Activated B cell treated with CpG ODN at 0.5 μM for 24 hours (primary cell): ENCODE measurements around the gene NDE1. TPM values are rescaled to one million over a fixed set of nuclear protein-coding genes. Genes with fewer than 3 reads are reported as not detected.

ENCODE experiments used
- ATAC-seq: fragments of 200-7000 bp; cut with Tn5 transposase; one replicate; pipeline ENCODE4 v1.10.0; 2021; ENCODE audit warnings: low read depth, mild to moderate bottlenecking, moderate library complexity
- CTCF ChIA-PET: fragments of 350-600 bp; sonication (Branson Sonifier 250); formaldehyde crosslinking; loops from one replicate; lab custom pipeline; 2021; ENCODE audit warnings: antibody characterized with exemption; lab: Charles Lee
- POLR2A ChIA-PET: fragments of 350-600 bp; sonication (Branson Sonifier 250); formaldehyde crosslinking; loops from one replicate; lab custom pipeline; 2021; ENCODE audit warnings: antibody characterized with exemption; lab: Charles Lee
- DNase-seq: peaks from one replicate; pipeline ENCODE4 v3.0.0; 2022
- H3K27ac Mint-ChIP-seq: one replicate; pipeline ENCODE4 v1.8.0; 2020; ENCODE audit warnings: mixed read lengths
- H3K27me3 Mint-ChIP-seq: one replicate; pipeline ENCODE4 v1.8.0; 2021; ENCODE audit warnings: mixed read lengths
- H3K36me3 Mint-ChIP-seq: one replicate; pipeline ENCODE4 v1.8.0; 2021; ENCODE audit warnings: low read depth, mixed read lengths
- H3K4me1 Mint-ChIP-seq: one replicate; pipeline ENCODE4 v1.8.0; 2021; ENCODE audit warnings: mixed read lengths
- H3K4me3 Mint-ChIP-seq: one replicate; pipeline ENCODE4 v1.8.0; 2020; ENCODE audit warnings: mild to moderate bottlenecking, mixed read lengths
- H3K9me3 Mint-ChIP-seq: one replicate; pipeline ENCODE4 v1.8.0; 2020; ENCODE audit warnings: mixed read lengths
- CTCF ChIP-seq: fragments of 200-600 bp; IDR thresholded peaks from one replicate; pipeline ENCODE4 v1.8.0; 2022; ENCODE audit warnings: antibody characterized with exemption, mild to moderate bottlenecking
- intact Hi-C: fragments of 100-400 bp; cut with micrococcal nuclease; formaldehyde crosslinking; loops from one replicate; pipeline ENCODE4 v1.15.1; 2024
- total RNA-seq: library from RNA; stranded (reverse); gene quantifications from 2 replicates; pipeline ENCODE4 v1.2.3, GENCODE V29; 2022

Gene NDE1
- total RNA-seq, 1 donor from 2014 or later: 163 TPM

GRCh38 chr16:15704545-15704987, 54.5 kb downstream of the NDE1 start:
- TF ChIP-seq CTCF: peak; percentile 47
- no peaks in the 10 kb centered on the region for H3K9me3 Mint-ChIP-seq
- H3K27ac Mint-ChIP-seq: no peak overlapping the region
- DNase-seq (peak; percentile 53), ATAC-seq (peak; percentile 78)
- peaks cover 87% of the 10 kb centered on the region for H3K36me3 Mint-ChIP-seq
- H3K4me3 Mint-ChIP-seq: no peak overlapping the region
- H3K4me1 Mint-ChIP-seq: peaks cover 5% of the 10 kb centered on the region
- intact Hi-C loops: loop anchor here (1.0 to 5.0 kb wide), 2 partner anchors 277 to 493 kb away; no protein-coding TSS in a partner anchor
- ChIA-PET POLR2A (no interaction called here), CTCF (interaction anchor here (0.7 to 1.3 kb wide), 5 partner anchors 9 to 278 kb away, joined by 3 to 9 read pairs (median 3); no protein-coding TSS in a partner anchor)
- H3K27me3 Mint-ChIP-seq: no peaks in the 10 kb centered on the region

- peaks cover 86% of the 10 kb centered on the region for H3K36me3 Mint-ChIP-seq
- ATAC-seq: no peak
Measured at GRCh38 chr16:15705064-15705565, 55.1 kb downstream of the NDE1 start.

GRCh38 chr16:15707332-15707731, 57.3 kb downstream of the NDE1 start:
- Mint-ChIP-seq H3K27me3 (no peaks in the 10 kb centered on the region), H3K27ac (no peak overlapping the region), H3K9me3 (no peaks in the 10 kb centered on the region), H3K4me1 (peaks cover 5% of the 10 kb centered on the region), H3K36me3 (peaks cover 74% of the 10 kb centered on the region), H3K4me3 (no peak overlapping the region)
- DNase-seq: no peak
- ChIA-PET POLR2A (no interaction called here), CTCF (interaction anchor here (0.5 kb wide), 1 partner anchor 262 kb away, joined by 3 read pairs; no protein-coding TSS in a partner anchor)
- no peak for ATAC-seq
- intact Hi-C loops: no loop called here
- TF ChIP-seq CTCF: no peak

More at GRCh38 chr16:15705064-15705565, 55.1 kb downstream of the NDE1 start:
- DNase-seq: no peak
- Mint-ChIP-seq H3K27me3 (no peaks in the 10 kb centered on the region), H3K4me1 (peaks cover 5% of the 10 kb centered on the region), H3K9me3 (no peaks in the 10 kb centered on the region), H3K4me3 (no peak overlapping the region), H3K27ac (no peak overlapping the region)
- ChIA-PET CTCF (interaction anchor here (0.7 to 1.3 kb wide), 6 partner anchors 8 to 278 kb away, joined by 3 to 9 read pairs (median 3); no protein-coding TSS in a partner anchor), POLR2A (no interaction called here)
- intact Hi-C loops: no loop called here
- TF ChIP-seq CTCF: no peak

GRCh38 chr16:15708096-15708495, 58.1 kb downstream of the NDE1 start:
- H3K27me3 Mint-ChIP-seq: no peaks in the 10 kb centered on the region
- ATAC-seq (no peak), DNase-seq (no peak)
- POLR2A ChIA-PET: interaction anchor here (0.6 kb wide), 1 partner anchor 39 kb away, joined by 5 read pairs; no protein-coding TSS in a partner anchor
- CTCF ChIA-PET: interaction anchor here (0.5 kb wide), 1 partner anchor 261 kb away, joined by 3 read pairs; no protein-coding TSS in a partner anchor
- H3K9me3 Mint-ChIP-seq: no peaks in the 10 kb centered on the region
- H3K27ac Mint-ChIP-seq: no peak overlapping the region
- H3K36me3 Mint-ChIP-seq: peaks cover 72% of the 10 kb centered on the region
- peaks cover 7% of the 10 kb centered on the region for H3K4me1 Mint-ChIP-seq
- TF ChIP-seq CTCF: no peak
- intact Hi-C loops: no loop called here
- H3K4me3 Mint-ChIP-seq: no peak overlapping the region

GRCh38 chr16:15708997-15709396, 59.0 kb downstream of the NDE1 start:
- no peak overlapping the region for H3K4me3 Mint-ChIP-seq
- no peak for DNase-seq
- peaks cover 72% of the 10 kb centered on the region for H3K36me3 Mint-ChIP-seq
- H3K9me3 Mint-ChIP-seq: no peaks in the 10 kb centered on the region
- intact Hi-C loops: no loop called here
- H3K27me3 Mint-ChIP-seq: no peaks in the 10 kb centered on the region
- ATAC-seq: no peak
- ChIA-PET POLR2A (no interaction called here), CTCF (interaction anchor here (0.9 kb wide), 1 partner anchor 11 kb away, joined by 3 read pairs; no protein-coding TSS in a partner anchor)
- no peak overlapping the region for H3K27ac Mint-ChIP-seq
- TF ChIP-seq CTCF: no peak
- peaks cover 8% of the 10 kb centered on the region for H3K4me1 Mint-ChIP-seq
